ENCODE results near the gene TRIML1. TPM values are rescaled to one million over a fixed set of nuclear protein-coding genes. Genes with fewer than 3 reads are reported as not detected.

TRIML1 gene
- total RNA-seq, 1 donor, result not detected

Small RNA genes within 50 kb of the gene (small RNA-seq; reads per million reads assigned to genes)
- not detected for gene RNU6-173P

Other genes with a start within 250 kb of the TRIML1 start
- not detected for gene ZFP42, start 143.7 kb upstream of the TRIML1 start, total RNA-seq
- not detected for gene TRIML2, start 29.8 kb upstream of the TRIML1 start, total RNA-seq

All from hematopoietic multipotent progenitor cell (in vitro differentiated cells).